PC-3 (cell line): ENCODE measurements around the gene DNAH17. TPM values are rescaled to one million over a fixed set of nuclear protein-coding genes. Genes with fewer than 3 reads are reported as not detected.

Source experiments
- ATAC-seq: fragments of 200-7000 bp; cut with Tn5 transposase; 2 replicates; pipeline ENCODE4 v1.9.1; 2020; ENCODE audit warnings: mild to moderate bottlenecking, moderate library complexity
- BruUV-seq: library from RNA; stranded (reverse); fragments of 400-500 nt; replicated peaks from 2 replicates; lab custom pipeline; 2021; lab: Mats Ljungman, UMichigan
- CTCF ChIA-PET: fragments of 300-600 bp; sonication (Branson Sonifier 250); formaldehyde crosslinking; loops from one replicate; lab custom pipeline; 2022; ENCODE audit warnings: antibody characterized with exemption; lab: Charles Lee
- POLR2A ChIA-PET: fragments of 300-600 bp; sonication (Branson Sonifier 250); formaldehyde crosslinking; loops from one replicate; lab custom pipeline; 2022; ENCODE audit warnings: antibody characterized with exemption; ENCODE audit not compliant: unreplicated experiment; lab: Charles Lee
- DNase-seq: peaks from one replicate; pipeline ENCODE4 v3.0.0-alpha.2; 2015
- H2AFZ ChIP-seq: fragments of 300-600 bp; sonication (generic); 2 replicates; pipeline ENCODE4 v1.6.0; 2016; ENCODE audit warnings: antibody characterized with exemption, low read length
- H3F3A ChIP-seq: fragments of 300-600 bp; sonication (generic); one replicate; pipeline ENCODE4 v1.6.0; 2017; ENCODE audit warnings: antibody characterized with exemption, low read length, control low read depth, mild to moderate bottlenecking; ENCODE audit not compliant: unreplicated experiment
- H3K27ac ChIP-seq: fragments of 300-600 bp; sonication (generic); 2 replicates; pipeline ENCODE4 v1.5.1; 2016; ENCODE audit warnings: mild to moderate bottlenecking, low read length
- H3K27me3 ChIP-seq: fragments of 300-600 bp; sonication (generic); 2 replicates; pipeline ENCODE4 v1.6.1; 2016; ENCODE audit warnings: low read length, mixed read lengths
- H3K36me3 ChIP-seq: fragments of 300-600 bp; sonication (generic); 2 replicates; pipeline ENCODE4 v1.6.1; 2016; ENCODE audit warnings: low read depth, mixed run types, low read length, mixed read lengths
- H3K4me1 ChIP-seq: fragments of 300-600 bp; sonication (generic); 2 replicates; pipeline ENCODE4 v1.5.1; 2016; ENCODE audit warnings: low read length; ENCODE audit not compliant: insufficient read depth
- H3K4me2 ChIP-seq: fragments of 300-600 bp; sonication (generic); 2 replicates; pipeline ENCODE4 v1.6.0; 2016; ENCODE audit warnings: low read length
- H3K4me3 ChIP-seq: fragments of 300-600 bp; sonication (generic); 2 replicates; pipeline ENCODE4 v1.5.1; 2016; ENCODE audit warnings: mild to moderate bottlenecking, low read length, mixed read lengths
- H3K79me2 ChIP-seq: fragments of 300-600 bp; sonication (generic); 2 replicates; pipeline ENCODE4 v1.6.1; 2017; ENCODE audit warnings: low read length, mixed read lengths
- H3K9ac ChIP-seq: fragments of 300-600 bp; sonication (generic); 2 replicates; pipeline ENCODE4 v1.6.0; 2016; ENCODE audit warnings: mild to moderate bottlenecking, low read length
- H3K9me2 ChIP-seq: fragments of 300-600 bp; sonication (generic); replicated peaks from 2 replicates; pipeline ENCODE4 v1.6.1; 2016; ENCODE audit warnings: mixed run types, low read length, mixed read lengths
- H3K9me3 ChIP-seq: fragments of 300-600 bp; sonication (generic); 2 replicates; pipeline ENCODE4 v1.6.1; 2016; ENCODE audit warnings: low read length, mixed read lengths
- H4K20me1 ChIP-seq: fragments of 300-600 bp; sonication (generic); 2 replicates; pipeline ENCODE4 v1.6.1; 2016; ENCODE audit warnings: low read length, mixed read lengths
- EZH2 ChIP-seq: fragments of 300-600 bp; sonication (generic); IDR thresholded peaks from one replicate; pipeline ENCODE4 v1.6.1; 2017; ENCODE audit warnings: antibody characterized with exemption, mild to moderate bottlenecking, low read length; ENCODE audit not compliant: unreplicated experiment
- EZH2phosphoT487 ChIP-seq: fragments of 300-600 bp; sonication (generic); IDR thresholded peaks from 2 replicates; pipeline ENCODE4 v1.6.1; 2018; ENCODE audit warnings: mild to moderate bottlenecking, antibody characterized with exemption, low read length, borderline replicate concordance
- intact Hi-C: fragments of 100-400 bp; cut with micrococcal nuclease; formaldehyde crosslinking; loops from 2 replicates; pipeline ENCODE4 v1.9.0; 2023
- total RNA-seq: library from RNA; depleted of rRNA; stranded (reverse); fragments of >200 nt; gene quantifications from 2 replicates; pipeline ENCODE4 v1.2.3, GENCODE V29; 2014
- TF ChIP-seq, protein P1 (sequence below): fragments of 300-600 bp; sonication (generic); conservative IDR thresholded peaks from 2 replicates; pipeline ENCODE4 v1.5.1; 2017; ENCODE audit warnings: antibody characterized with exemption, low read depth, mild to moderate bottlenecking, low read length

Gene DNAH17
- total RNA-seq, 1 experiment from 2014 or later: 0.04 TPM

GRCh38 chr17:78437508-78438169, 139.6 kb downstream of the DNAH17 start:
- DNase-seq (no peak), ATAC-seq (no peak)
- BruUV-seq: no TSS peak
- no peaks in the 10 kb centered on the region for H3K27me3 ChIP-seq
- peaks cover 4% of the 10 kb centered on the region; the same call in 1 of the 2 replicates for H3K4me1 ChIP-seq
- H3K79me2 ChIP-seq: no peaks in the 10 kb centered on the region
- POLR2A ChIA-PET: no interaction called here
- no peaks in the 10 kb centered on the region for H3F3A ChIP-seq
- no peak overlapping the region for H2AFZ ChIP-seq
- no peak overlapping the region for H3K4me2 ChIP-seq
- no peaks in the 10 kb centered on the region for H4K20me1 ChIP-seq
- no peak overlapping the region for H3K9ac ChIP-seq
- H3K27ac ChIP-seq: no peak overlapping the region
- no peaks in the 10 kb centered on the region for H3K9me2 ChIP-seq
- no peak overlapping the region for H3K4me3 ChIP-seq
- no peak for TF ChIP-seq EZH2
- TF ChIP-seq, protein P1, sequence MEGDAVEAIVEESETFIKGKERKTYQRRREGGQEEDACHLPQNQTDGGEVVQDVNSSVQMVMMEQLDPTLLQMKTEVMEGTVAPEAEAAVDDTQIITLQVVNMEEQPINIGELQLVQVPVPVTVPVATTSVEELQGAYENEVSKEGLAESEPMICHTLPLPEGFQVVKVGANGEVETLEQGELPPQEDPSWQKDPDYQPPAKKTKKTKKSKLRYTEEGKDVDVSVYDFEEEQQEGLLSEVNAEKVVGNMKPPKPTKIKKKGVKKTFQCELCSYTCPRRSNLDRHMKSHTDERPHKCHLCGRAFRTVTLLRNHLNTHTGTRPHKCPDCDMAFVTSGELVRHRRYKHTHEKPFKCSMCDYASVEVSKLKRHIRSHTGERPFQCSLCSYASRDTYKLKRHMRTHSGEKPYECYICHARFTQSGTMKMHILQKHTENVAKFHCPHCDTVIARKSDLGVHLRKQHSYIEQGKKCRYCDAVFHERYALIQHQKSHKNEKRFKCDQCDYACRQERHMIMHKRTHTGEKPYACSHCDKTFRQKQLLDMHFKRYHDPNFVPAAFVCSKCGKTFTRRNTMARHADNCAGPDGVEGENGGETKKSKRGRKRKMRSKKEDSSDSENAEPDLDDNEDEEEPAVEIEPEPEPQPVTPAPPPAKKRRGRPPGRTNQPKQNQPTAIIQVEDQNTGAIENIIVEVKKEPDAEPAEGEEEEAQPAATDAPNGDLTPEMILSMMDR: no peak
- H3K36me3 ChIP-seq: no peaks in the 10 kb centered on the region
- CTCF ChIA-PET: no interaction called here
- no peaks in the 10 kb centered on the region for H3K9me3 ChIP-seq
- intact Hi-C loops: no loop called here

DNA sequence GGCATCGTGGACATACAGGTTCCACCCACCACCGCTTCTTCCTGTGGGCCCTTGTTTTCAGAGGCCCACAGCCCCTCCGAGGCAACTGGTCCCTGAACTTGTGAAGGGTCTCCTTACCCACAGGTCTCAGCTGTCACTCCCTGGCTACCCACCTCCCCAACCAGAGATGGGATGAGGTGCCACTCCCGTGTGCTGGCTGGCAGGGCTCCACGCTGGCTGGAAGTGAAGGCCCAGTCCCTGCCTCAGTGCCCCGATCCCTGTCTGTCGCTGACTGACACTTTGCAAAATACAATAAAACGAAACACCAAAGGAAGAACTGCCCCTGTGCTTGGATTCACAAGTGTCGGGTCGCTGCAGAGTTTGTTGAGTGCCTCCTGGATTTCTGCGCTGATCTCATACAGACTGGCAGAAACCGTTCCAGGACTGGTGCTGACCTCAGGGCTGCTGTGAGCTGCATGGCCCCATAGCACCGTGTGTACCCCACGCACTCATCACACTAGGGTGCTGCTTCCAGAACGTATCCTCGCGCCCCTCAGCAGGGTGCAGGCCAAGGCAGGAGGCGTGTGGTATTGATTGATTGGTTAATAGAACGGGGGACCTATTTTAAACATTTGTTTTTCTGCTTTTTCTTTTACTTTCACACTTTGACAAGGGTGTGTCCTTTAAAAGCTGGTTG, 141.7 kb downstream of the DNAH17 start:
- no peaks in the 10 kb centered on the region for H3F3A ChIP-seq
- H3K9ac ChIP-seq: no peak overlapping the region
- H3K27me3 ChIP-seq: no peaks in the 10 kb centered on the region
- BruUV-seq: no TSS peak
- H3K9me3 ChIP-seq: no peaks in the 10 kb centered on the region
- H3K27ac ChIP-seq: no peak overlapping the region
- DNase-seq: no peak
- no peaks in the 10 kb centered on the region for H3K9me2 ChIP-seq
- H3K4me2 ChIP-seq: no peak overlapping the region
- H3K4me1 ChIP-seq: no peaks in the 10 kb centered on the region
- no peak for TF ChIP-seq EZH2phosphoT487
- TF ChIP-seq EZH2: no peak
- CTCF ChIA-PET: no interaction called here
- intact Hi-C loops: no loop called here
- no peak overlapping the region for H3K4me3 ChIP-seq
- H3K79me2 ChIP-seq: no peaks in the 10 kb centered on the region
- POLR2A ChIA-PET: no interaction called here
- H2AFZ ChIP-seq: no peak overlapping the region
- no peak for ATAC-seq
- no peaks in the 10 kb centered on the region for H4K20me1 ChIP-seq
- H3K36me3 ChIP-seq: no peaks in the 10 kb centered on the region

DNA sequence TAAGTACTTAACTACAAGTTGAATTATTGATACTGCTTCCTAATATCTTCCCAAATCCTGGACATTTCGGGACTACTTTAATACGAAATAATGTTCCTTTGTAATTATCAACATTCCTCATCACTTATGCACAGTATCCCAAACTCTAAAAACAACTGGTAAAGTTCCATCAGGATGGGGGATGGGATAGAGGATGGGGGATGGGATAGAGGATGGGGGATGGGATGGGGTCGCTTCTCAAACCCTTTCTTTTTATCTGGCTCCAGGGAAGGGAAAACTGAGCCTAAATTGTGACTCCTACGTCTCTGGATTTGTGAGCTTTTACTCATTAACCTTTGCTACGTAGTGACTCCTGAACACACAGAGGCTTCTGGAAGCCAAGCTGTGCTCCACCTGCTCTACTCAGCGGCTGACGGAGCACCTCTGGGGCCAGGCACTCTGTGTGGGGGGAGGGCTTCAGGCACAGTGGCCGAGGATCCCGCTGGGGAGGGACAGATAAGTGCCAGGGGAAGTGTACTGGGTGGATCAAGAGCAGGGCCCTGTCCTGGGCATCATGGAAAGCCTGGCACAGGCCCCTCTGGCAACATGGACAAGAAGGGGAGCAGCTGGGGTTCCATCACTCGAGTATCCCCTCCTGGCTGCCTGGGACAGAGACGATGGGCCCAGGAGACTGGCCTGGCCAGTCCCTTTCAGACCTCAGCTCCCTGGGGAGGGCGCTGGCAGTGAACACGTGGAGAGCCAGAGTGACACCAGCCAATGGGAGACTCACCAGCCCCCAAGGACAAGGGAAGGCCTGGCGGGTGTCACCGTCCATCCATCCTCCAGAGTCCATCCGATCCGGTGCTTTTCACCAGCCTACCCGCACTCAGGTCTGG, 142.5 kb downstream of the DNAH17 start:
- Histone ChIP-seq H3K36me3 (no peaks in the 10 kb centered on the region), H3K27ac (no peak overlapping the region), H4K20me1 (no peaks in the 10 kb centered on the region), H3K4me1 (no peaks in the 10 kb centered on the region), H3K9ac (no peak overlapping the region), H2AFZ (no peak overlapping the region), H3K27me3 (no peaks in the 10 kb centered on the region), H3K9me3 (no peaks in the 10 kb centered on the region), H3K9me2 (no peaks in the 10 kb centered on the region), H3K79me2 (no peaks in the 10 kb centered on the region), H3K4me3 (no peak overlapping the region), H3F3A (no peaks in the 10 kb centered on the region), H3K4me2 (no peak overlapping the region)
- DNase-seq: no peak
- ChIA-PET POLR2A (no interaction called here), CTCF (no interaction called here)
- BruUV-seq: no TSS peak
- intact Hi-C loops: no loop called here
- TF ChIP-seq, protein P1: no peak
- TF ChIP-seq EZH2phosphoT487 (no peak), EZH2 (no peak)
- ATAC-seq: no peak
